Kidney (tissue), 22 donors: Measurements from ENCODE around the gene ZNF268. TPM values are rescaled to one million over a fixed set of nuclear protein-coding genes. Genes with fewer than 3 reads are reported as not detected.

Experiments used
- DNase-seq, 5 donors: peaks; one replicate each; pipeline ENCODE4 v3.0.0-alpha.2; 2013 to 2020
- FAIRE-seq: peaks from 2 replicates; lab custom pipeline; 2012; peaks lifted over from hg19 to GRCh38; lab: Jason Lieb, UNC
- H3K27ac ChIP-seq, 2 donors: one replicate each; pipeline ENCODE4 v1.7.0; 2013; ENCODE audit warnings: low read depth in 2 of 2, low read length in 2 of 2, inconsistent platforms in 1 of 2
- H3K27me3 ChIP-seq: one replicate; pipeline ENCODE4 v1.7.1; 2013; ENCODE audit warnings: low read length, inconsistent platforms; ENCODE audit not compliant: control insufficient read depth, insufficient read depth
- H3K36me3 ChIP-seq, 3 donors: one replicate each; pipeline versions ENCODE4 v1.7.0 to v1.7.1; 2013; ENCODE audit warnings: low read length in 3 of 3, control low read depth in 1 of 3, inconsistent platforms in 1 of 3; ENCODE audit not compliant: insufficient read depth in 3 of 3, control insufficient read depth in 2 of 3
- H3K4me1 ChIP-seq, 3 donors: one replicate each; pipeline versions ENCODE4 v1.7.0 to v1.7.1; 2013; ENCODE audit warnings: low read length in 3 of 3, inconsistent platforms in 1 of 3, low read depth in 1 of 3; ENCODE audit not compliant: control insufficient read depth in 2 of 3, insufficient read depth in 2 of 3
- H3K4me3 ChIP-seq, 3 donors: one replicate each; pipeline versions ENCODE4 v1.7.0 to v1.8.1; 2013; ENCODE audit warnings: low read length in 3 of 3, control low read depth in 1 of 3, inconsistent platforms in 1 of 3
- H3K9ac ChIP-seq, 3 donors: one replicate each; pipeline versions ENCODE4 v1.7.0 to v1.7.1; 2013; ENCODE audit warnings: low read length in 3 of 3, control low read depth in 1 of 3, inconsistent platforms in 1 of 3
- H3K9me3 ChIP-seq, 3 donors: one replicate each; pipeline versions ENCODE4 v1.7.0 to v1.7.1; 2013; ENCODE audit warnings: low read length in 3 of 3, control low read depth in 1 of 3, inconsistent platforms in 1 of 3; ENCODE audit not compliant: control insufficient read depth in 2 of 3, insufficient read depth in 1 of 3
- intact Hi-C: fragments of 100-400 bp; cut with DNase I; formaldehyde crosslinking; loops from one replicate; pipeline ENCODE4 v1.11.1; 2022
- long read RNA-seq, 10 donors: library from polyadenylated mRNA in 1 of 10; unstranded in 1 of 10; transcript quantifications; one replicate each; pipeline ENCODE4 v2.0.0 and lab custom pipeline, GENCODE V29; 2021 to 2026
- polyA plus RNA-seq: library from polyadenylated mRNA; stranded (reverse); fragments of 350-450 nt; fragmentation: Illumina TruSeq; extraction: RNeasy Lipid Tissue Mini Kit (QIAGEN cat#74804); gene quantifications from one replicate; pipeline ENCODE4 v1.2.3, GENCODE V29; 2014; ENCODE audit warnings: low read depth, low replicate concordance; ENCODE audit not compliant: insufficient read depth
- total RNA-seq: library from RNA; stranded (reverse); fragmentation: NEBNext Ultra II Directional; extraction: Animal tissue kit (Norgen Biotek cat#: 25700); gene quantifications from one replicate; pipeline ENCODE4 v1.2.1, GENCODE V29; 2021
- TF ChIP-seq, protein P1 (sequence below): IDR thresholded peaks from 3 replicates; pipeline ENCODE4 v1.5.1; 2012; ENCODE audit warnings: mild to moderate bottlenecking, moderate library complexity, borderline replicate concordance; ENCODE audit not compliant: insufficient read depth; ENCODE audit errors: extremely low read depth
- donor health status: control.
- donor health status: control.
- donor health status: control.
- donor health status: control.
- donor health status: control.
- donor health status: DM: yes; HTN: yes; CAD: no.
- donor health status: Normal renal cell carcinoma (clear cell type).

ZNF268 gene
- total RNA-seq, result 33.4 TPM
- 6.7 TPM for polyA plus RNA-seq
- long read RNA-seq, donor 1, full-length matches to known transcripts, result 7 of 7 reads
- long read RNA-seq, donor 1, partial matches to known transcripts, result 0 of 7 reads
- long read RNA-seq, donor 1, other reads (novel, unspliced or antisense), result 0 of 7 reads
- long read RNA-seq, donor 2, full-length matches to known transcripts, result 6 of 6 reads
- long read RNA-seq, donor 2, partial matches to known transcripts, result 0 of 6 reads
- long read RNA-seq, donor 2, other reads (novel, unspliced or antisense), result 0 of 6 reads
- long read RNA-seq, donor 3, partial matches to known transcripts, result 0 of 5 reads
- long read RNA-seq, donor 3, other reads (novel, unspliced or antisense), result 0 of 5 reads
- long read RNA-seq, donor 4, result 0 reads
- long read RNA-seq, donor 5, partial matches to known transcripts, result 0 of 1 reads
- long read RNA-seq, donor 5, other reads (novel, unspliced or antisense), result 0 of 1 reads
- long read RNA-seq, donor 6, full-length matches to known transcripts, result 6 of 6 reads
- long read RNA-seq, donor 6, partial matches to known transcripts, result 0 of 6 reads
- long read RNA-seq, donor 6, other reads (novel, unspliced or antisense), result 0 of 6 reads
- long read RNA-seq, donor 7, full-length matches to known transcripts, result 33 of 43 reads
- long read RNA-seq, donor 7, partial matches to known transcripts, result 2 of 43 reads
- long read RNA-seq, donor 7, other reads (novel, unspliced or antisense), result 8 of 43 reads
- long read RNA-seq, donor 8, full-length matches to known transcripts, result 7 of 7 reads
- long read RNA-seq, donor 8, partial matches to known transcripts, result 0 of 7 reads
- long read RNA-seq, donor 8, other reads (novel, unspliced or antisense), result 0 of 7 reads
- long read RNA-seq, donor 9, full-length matches to known transcripts, result 3 of 3 reads
- long read RNA-seq, donor 9, partial matches to known transcripts, result 0 of 3 reads
- long read RNA-seq, donor 9, other reads (novel, unspliced or antisense), result 0 of 3 reads
- long read RNA-seq, donor 10, partial matches to known transcripts, result 0 of 12 reads
- long read RNA-seq, donor 10, other reads (novel, unspliced or antisense), result 7 of 12 reads

DNA sequence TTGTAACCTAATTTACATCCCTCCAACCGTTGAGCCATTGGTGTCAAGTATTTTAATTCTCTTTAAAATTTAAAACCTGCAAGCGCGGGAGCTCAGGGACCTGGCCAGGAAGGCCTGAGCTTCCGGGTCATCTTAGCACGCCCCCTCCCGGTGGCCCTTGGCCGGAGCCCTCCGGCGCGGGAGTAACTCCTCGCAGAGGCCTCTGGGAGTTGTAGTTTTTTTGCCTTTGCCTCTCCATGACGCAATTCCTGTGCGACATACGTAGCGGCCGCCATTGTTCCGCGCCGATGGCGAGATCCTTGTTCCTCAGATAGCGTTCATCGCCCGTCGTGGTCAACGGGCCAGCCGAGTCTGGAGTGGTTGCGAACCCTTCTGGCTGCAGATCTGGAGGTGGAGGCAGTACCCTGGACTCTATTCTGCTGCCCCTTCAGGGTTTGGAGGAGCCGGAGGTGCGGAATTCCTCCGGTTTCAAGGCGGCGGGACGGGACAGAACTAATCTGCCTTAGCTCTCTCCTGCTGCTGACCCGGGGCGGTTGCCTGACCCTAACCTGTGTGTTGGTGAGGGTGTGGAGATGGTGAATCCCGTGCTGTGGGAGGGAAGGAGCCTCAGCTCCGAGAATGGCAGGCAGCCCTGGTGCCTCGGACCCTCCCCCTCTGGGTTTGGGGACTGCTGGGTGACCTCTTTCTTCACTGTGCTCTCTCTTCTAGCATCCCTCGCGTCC is at the start of gene ZNF268:
Gene ZNF268 (plus strand): TSS at position 258 of the 722 bp plus-strand sequence. CDS start 503 bp downstream, outside the sequence.
- intact Hi-C loops, result no loop called here
- H3K27me3 ChIP-seq, result no peaks in the 10 kb centered on the region
- H3K4me1 ChIP-seq, result peaks cover 0 to 6% (median 2%) of the 10 kb centered on the region in 3 donors
- peak; percentile 62 for FAIRE-seq
- H3K36me3 ChIP-seq, result peaks cover 2 to 16% (median 14%) of the 10 kb centered on the region in 3 donors
- peak within 1 kb of the TSS; percentile 34 to 54 for H3K27ac ChIP-seq
- peaks cover 0 to 27% (median 2%) of the 10 kb centered on the region in 3 donors for H3K9me3 ChIP-seq
- DNase-seq, result peak; percentile 93 to 97 (median 96)
- peak within 1 kb of the TSS; percentile 84 to 88 (median 86) for H3K9ac ChIP-seq
- H3K4me3 ChIP-seq, result peak within 1 kb of the TSS; percentile 94 to 100 (median 99)
- TF ChIP-seq, protein P1, sequence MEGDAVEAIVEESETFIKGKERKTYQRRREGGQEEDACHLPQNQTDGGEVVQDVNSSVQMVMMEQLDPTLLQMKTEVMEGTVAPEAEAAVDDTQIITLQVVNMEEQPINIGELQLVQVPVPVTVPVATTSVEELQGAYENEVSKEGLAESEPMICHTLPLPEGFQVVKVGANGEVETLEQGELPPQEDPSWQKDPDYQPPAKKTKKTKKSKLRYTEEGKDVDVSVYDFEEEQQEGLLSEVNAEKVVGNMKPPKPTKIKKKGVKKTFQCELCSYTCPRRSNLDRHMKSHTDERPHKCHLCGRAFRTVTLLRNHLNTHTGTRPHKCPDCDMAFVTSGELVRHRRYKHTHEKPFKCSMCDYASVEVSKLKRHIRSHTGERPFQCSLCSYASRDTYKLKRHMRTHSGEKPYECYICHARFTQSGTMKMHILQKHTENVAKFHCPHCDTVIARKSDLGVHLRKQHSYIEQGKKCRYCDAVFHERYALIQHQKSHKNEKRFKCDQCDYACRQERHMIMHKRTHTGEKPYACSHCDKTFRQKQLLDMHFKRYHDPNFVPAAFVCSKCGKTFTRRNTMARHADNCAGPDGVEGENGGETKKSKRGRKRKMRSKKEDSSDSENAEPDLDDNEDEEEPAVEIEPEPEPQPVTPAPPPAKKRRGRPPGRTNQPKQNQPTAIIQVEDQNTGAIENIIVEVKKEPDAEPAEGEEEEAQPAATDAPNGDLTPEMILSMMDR, result peak; percentile 66

DNA sequence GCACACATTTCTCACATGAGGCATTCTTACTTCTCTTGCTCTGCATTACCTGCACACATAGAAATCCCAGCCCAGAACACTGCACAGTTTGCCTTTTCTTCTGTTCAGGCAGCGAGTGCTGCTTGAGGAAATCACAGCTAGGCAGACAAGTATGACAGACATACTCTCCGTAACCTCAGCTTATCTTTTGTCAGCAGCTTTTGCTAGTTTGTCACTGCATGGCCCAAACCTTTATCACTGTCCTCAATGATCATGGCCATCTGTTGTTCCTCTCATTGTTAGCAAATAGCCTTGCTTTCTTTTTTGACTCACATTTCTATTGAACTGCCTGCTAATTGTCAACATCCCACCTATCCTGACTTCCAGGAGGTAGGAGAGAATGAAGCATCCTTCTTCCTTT is 45.5 kb upstream of the ZNF268 start:
- no peaks in the 10 kb centered on the region for H3K4me1 ChIP-seq
- intact Hi-C loops, result no loop called here
- no peak for DNase-seq
- H3K4me3 ChIP-seq, result no peak overlapping the region
- no peak overlapping the region for H3K27ac ChIP-seq
- peaks cover 23 to 56% (median 40%) of the 10 kb centered on the region in 3 donors for H3K36me3 ChIP-seq
- H3K9ac ChIP-seq, result no peak overlapping the region
- FAIRE-seq, result no peak
- peaks cover 18 to 66% (median 49%) of the 10 kb centered on the region in 3 donors for H3K9me3 ChIP-seq
- TF ChIP-seq, protein P1, result no peak
- H3K27me3 ChIP-seq, result no peaks in the 10 kb centered on the region

DNA sequence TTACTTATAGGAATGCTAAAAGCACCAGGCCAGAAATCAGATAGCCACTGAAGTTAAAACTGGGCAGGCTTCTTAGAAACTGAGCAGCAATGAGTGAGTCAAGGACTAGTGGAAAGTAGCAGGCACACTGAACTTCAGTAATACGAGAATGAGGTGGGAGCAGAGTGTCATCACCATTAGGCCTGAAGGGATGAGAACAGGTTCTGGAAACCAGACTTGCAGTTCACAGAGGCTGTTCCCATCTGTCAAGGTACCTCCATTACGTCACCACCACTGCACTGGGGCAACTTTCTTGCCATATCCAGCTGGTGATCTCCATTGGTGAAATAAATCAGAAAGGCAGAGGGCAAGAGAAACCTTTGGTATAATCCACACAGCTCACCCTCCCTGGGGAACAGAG is 35.3 kb upstream of the ZNF268 start:
- no peak for FAIRE-seq
- peaks cover 9 to 78% (median 39%) of the 10 kb centered on the region in 3 donors for H3K9me3 ChIP-seq
- TF ChIP-seq, protein P1, result no peak
- H3K36me3 ChIP-seq, result peaks cover 21 to 63% (median 31%) of the 10 kb centered on the region in 3 donors
- H3K4me1 ChIP-seq, result no peaks in the 10 kb centered on the region
- peak overlapping the region in 1 of 3 donors; percentile 3 for H3K4me3 ChIP-seq
- H3K27ac ChIP-seq, result no peak overlapping the region
- DNase-seq, result no peak
- no peaks in the 10 kb centered on the region for H3K27me3 ChIP-seq
- intact Hi-C loops, result no loop called here
- H3K9ac ChIP-seq, result no peak overlapping the region
